ENCODE data around the gene PSD. TPM values are rescaled to one million over a fixed set of nuclear protein-coding genes. Genes with fewer than 3 reads are reported as not detected.

PSD gene
- total and polyA plus RNA-seq, 9 of the 15 experiments (the other 6 are each of a cell fraction or from before 2014, with no cell fraction given): 0.11 to 1.7 (median 0.54) TPM; not detected in 2

GRCh38 chr10:102432162-102432950 lies 13.8 kb upstream of the PSD start, which contains the start of gene CUEDC2:
Gene CUEDC2, minus strand, starts transcription at chr10:102432574. Its CDS starts 7,386 bp downstream, at chr10:102425188.
- Histone ChIP-seq H3K9me1 (ENCODE audit: control insufficient read depth, insufficient read depth, low read length) (no peaks in the 10 kb centered on the region), H3K36me3 (ENCODE audit: control insufficient read depth, insufficient read depth, low read length) (peaks cover 6% of the 10 kb centered on the region; the same call in 2 of the 3 replicates), H2AFZ (ENCODE audit: low read depth, low read length) (peak within 1 kb of the TSS; percentile 67), H3K9me3 (replicated peaks; ENCODE audit: control insufficient read depth, insufficient read depth, low read depth, low read length) (no peaks in the 10 kb centered on the region), H4K20me1 (replicated peaks; ENCODE audit: control insufficient read depth, insufficient read depth, low read length) (peaks cover 4% of the 10 kb centered on the region; the same call in 1 of the 2 replicates), H3K9ac (ENCODE audit: insufficient read depth in 1 of 2, low read depth in 2 of 2, low read length in 2 of 2) (peak within 1 kb of the TSS; percentile 85 to 98), H3K4me2 (ENCODE audit: insufficient read depth, low read length) (peak within 1 kb of the TSS; percentile 96), H3K4me3 (peak within 1 kb of the TSS; percentile 55), H3K27ac (ENCODE audit: extremely low read depth, low read depth, low read length) (peak within 1 kb of the TSS; percentile 88), H3K4me1 (replicated peaks in 1 of 2; ENCODE audit: control insufficient read depth in 2 of 2, insufficient read depth in 2 of 2, low read length in 2 of 2) (peaks cover 23 to 31% of the 10 kb centered on the region in 2 experiments), H3K27me3 (ENCODE audit: control insufficient read depth in 2 of 2, insufficient read depth in 2 of 2, low read length in 2 of 2) (no peaks in the 10 kb centered on the region), H3K79me2 (ENCODE audit: control insufficient read depth, insufficient read depth, low read length) (peaks cover 37% of the 10 kb centered on the region)
- CTCF ChIA-PET (ENCODE audit: low intra/inter-chr PET ratio): no interaction called here
- peak; percentile 85 for ATAC-seq
- DNase-seq (ENCODE audit: extremely low read depth in 1 of 4, low spot score in 3 of 4): peak; percentile 78 to 97 (median 84)
- POLR2A ChIA-PET: interaction anchor here (0.6 to 1.6 kb wide), 8 partner anchors 9 to 683 kb away, joined by 3 to 11 read pairs (median 6); partner anchors contain the start of genes C10orf95 and FBXL15
- WGBS (ENCODE audit: insufficient coverage, low coverage, missing lambda C conversion rate): under 1% methylated on average over 23 of the region's 52 CpGs
- intact Hi-C loops (cut with micrococcal nuclease): no loop called here
- no TSS peak for BruUV-seq (replicated peaks)
- in situ Hi-C loops (cut with MboI): loop anchor here (25.0 kb wide), 1 partner anchor 595 kb away; the partner anchor contains the start of gene KCNIP2
- peak; percentile 91 for FAIRE-seq
- TF ChIP-seq LCOR (CRISPR knock-in tag; IDR thresholded peaks at IDR 0.05) (peak; percentile 73; the same call in 1 of the 2 replicates), ZBTB17 (CRISPR knock-in tag; IDR thresholded peaks at IDR 0.05) (peak; percentile 94), ZNF431 (CRISPR knock-in tag; IDR thresholded peaks at IDR 0.05) (no peak), HDGF (IDR thresholded peaks at IDR 0.05) (no peak), ZNF644 (tag; IDR thresholded peaks at IDR 0.05; ENCODE audit: low read depth) (no peak), ZNF444 (CRISPR knock-in tag; IDR thresholded peaks at IDR 0.05) (no peak), ERF (CRISPR knock-in tag; IDR thresholded peaks at IDR 0.05) (no peak), TFAM (CRISPR knock-in tag; conservative IDR thresholded peaks at IDR 0.05) (no peak), SMARCC2 (IDR thresholded peaks at IDR 0.05; ENCODE audit: low read depth) (no peak), ZNF785 (CRISPR knock-in tag; IDR thresholded peaks at IDR 0.05) (no peak), TSC22D4 (tag; IDR thresholded peaks at IDR 0.05) (no peak), ATF3 (IDR thresholded peaks at IDR 0.05) (no peak), ATF3 (CRISPR knock-in tag; conservative IDR thresholded peaks at IDR 0.05) (no peak), NCOR1 (IDR thresholded peaks at IDR 0.05) (no peak), EGR1 (conservative IDR thresholded peaks at IDR 0.05) (peak; percentile 59; the same call in 1 of the 2 replicates), SRF (CRISPR knock-in tag; IDR thresholded peaks at IDR 0.05) (peak in 1 of 2 experiments; percentile 65; a peak in 2 of 4 replicates)
- TF ChIP-seq, protein P1, sequence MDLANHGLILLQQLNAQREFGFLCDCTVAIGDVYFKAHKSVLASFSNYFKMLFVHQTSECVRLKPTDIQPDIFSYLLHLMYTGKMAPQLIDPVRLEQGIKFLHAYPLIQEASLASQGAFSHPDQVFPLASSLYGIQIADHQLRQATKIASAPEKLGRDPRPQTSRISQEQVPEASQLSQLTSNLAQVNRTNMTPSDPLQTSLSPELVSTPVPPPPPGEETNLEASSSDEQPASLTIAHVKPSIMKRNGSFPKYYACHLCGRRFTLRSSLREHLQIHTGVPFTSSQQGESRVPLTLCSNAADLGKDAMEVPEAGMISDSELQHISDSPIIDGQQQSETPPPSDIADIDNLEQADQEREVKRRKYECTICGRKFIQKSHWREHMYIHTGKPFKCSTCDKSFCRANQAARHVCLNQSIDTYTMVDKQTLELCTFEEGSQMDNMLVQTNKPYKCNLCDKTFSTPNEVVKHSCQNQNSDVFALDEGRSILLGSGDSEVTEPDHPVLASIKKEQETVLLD (IDR thresholded peaks at IDR 0.05): no peak
- TF ChIP-seq, protein P2, sequence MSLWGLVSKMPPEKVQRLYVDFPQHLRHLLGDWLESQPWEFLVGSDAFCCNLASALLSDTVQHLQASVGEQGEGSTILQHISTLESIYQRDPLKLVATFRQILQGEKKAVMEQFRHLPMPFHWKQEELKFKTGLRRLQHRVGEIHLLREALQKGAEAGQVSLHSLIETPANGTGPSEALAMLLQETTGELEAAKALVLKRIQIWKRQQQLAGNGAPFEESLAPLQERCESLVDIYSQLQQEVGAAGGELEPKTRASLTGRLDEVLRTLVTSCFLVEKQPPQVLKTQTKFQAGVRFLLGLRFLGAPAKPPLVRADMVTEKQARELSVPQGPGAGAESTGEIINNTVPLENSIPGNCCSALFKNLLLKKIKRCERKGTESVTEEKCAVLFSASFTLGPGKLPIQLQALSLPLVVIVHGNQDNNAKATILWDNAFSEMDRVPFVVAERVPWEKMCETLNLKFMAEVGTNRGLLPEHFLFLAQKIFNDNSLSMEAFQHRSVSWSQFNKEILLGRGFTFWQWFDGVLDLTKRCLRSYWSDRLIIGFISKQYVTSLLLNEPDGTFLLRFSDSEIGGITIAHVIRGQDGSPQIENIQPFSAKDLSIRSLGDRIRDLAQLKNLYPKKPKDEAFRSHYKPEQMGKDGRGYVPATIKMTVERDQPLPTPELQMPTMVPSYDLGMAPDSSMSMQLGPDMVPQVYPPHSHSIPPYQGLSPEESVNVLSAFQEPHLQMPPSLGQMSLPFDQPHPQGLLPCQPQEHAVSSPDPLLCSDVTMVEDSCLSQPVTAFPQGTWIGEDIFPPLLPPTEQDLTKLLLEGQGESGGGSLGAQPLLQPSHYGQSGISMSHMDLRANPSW (CRISPR knock-in tag; IDR thresholded peaks at IDR 0.05): no peak
